Activated T-helper 1 cell treated with anti-CD3 and anti-CD28 coated beads, Interleukin-12 subunit alpha, Interleukin-12 subunit beta, Interleukin-2, Interleukin-4 antibody, amounts not matched to agents 30 ng/mL and 10 ng/mL and 1 ng/mL, durations not matched to agents 14 hours and 24 hours and 36 hours (primary cell): ENCODE results near the gene CROCC. TPM values are rescaled to one million over a fixed set of nuclear protein-coding genes. Genes with fewer than 3 reads are reported as not detected.
"Not testable (repeated sequence)": the region's sequence is repeated elsewhere in the genome, so short reads cannot be mapped to it uniquely, and the experiment has no call there.

Source experiments
- DNase-seq: peaks from one replicate; pipeline ENCODE4 v3.0.0; 2021; ENCODE audit warnings: low spot score
- H3K27ac Mint-ChIP-seq: one replicate; pipeline ENCODE4 v1.8.0; 2021; ENCODE audit warnings: mild to moderate bottlenecking, mixed read lengths
- H3K27me3 Mint-ChIP-seq: one replicate; pipeline ENCODE4 v1.8.0; 2022; ENCODE audit warnings: mild to moderate bottlenecking, moderate library complexity, mixed read lengths; ENCODE audit not compliant: insufficient read depth
- H3K36me3 Mint-ChIP-seq: one replicate; pipeline ENCODE4 v1.8.0; 2021; ENCODE audit warnings: low read depth, mixed read lengths
- H3K4me1 Mint-ChIP-seq: one replicate; pipeline ENCODE4 v1.8.0; 2021; ENCODE audit warnings: low read depth, mixed read lengths
- H3K4me3 Mint-ChIP-seq: one replicate; pipeline ENCODE4 v1.8.0; 2021; ENCODE audit warnings: mild to moderate bottlenecking, moderate library complexity, mixed read lengths
- H3K9me3 Mint-ChIP-seq: one replicate; pipeline ENCODE4 v1.8.0; 2021; ENCODE audit warnings: mixed read lengths
- intact Hi-C: fragments of 100-400 bp; cut with micrococcal nuclease; formaldehyde crosslinking; loops from one replicate; pipeline ENCODE4 v1.15.1; 2024
- total RNA-seq: library from RNA; stranded (reverse); gene quantifications from 2 replicates; pipeline ENCODE4 v1.2.3, GENCODE V29; 2022

The CROCC gene, protein sequence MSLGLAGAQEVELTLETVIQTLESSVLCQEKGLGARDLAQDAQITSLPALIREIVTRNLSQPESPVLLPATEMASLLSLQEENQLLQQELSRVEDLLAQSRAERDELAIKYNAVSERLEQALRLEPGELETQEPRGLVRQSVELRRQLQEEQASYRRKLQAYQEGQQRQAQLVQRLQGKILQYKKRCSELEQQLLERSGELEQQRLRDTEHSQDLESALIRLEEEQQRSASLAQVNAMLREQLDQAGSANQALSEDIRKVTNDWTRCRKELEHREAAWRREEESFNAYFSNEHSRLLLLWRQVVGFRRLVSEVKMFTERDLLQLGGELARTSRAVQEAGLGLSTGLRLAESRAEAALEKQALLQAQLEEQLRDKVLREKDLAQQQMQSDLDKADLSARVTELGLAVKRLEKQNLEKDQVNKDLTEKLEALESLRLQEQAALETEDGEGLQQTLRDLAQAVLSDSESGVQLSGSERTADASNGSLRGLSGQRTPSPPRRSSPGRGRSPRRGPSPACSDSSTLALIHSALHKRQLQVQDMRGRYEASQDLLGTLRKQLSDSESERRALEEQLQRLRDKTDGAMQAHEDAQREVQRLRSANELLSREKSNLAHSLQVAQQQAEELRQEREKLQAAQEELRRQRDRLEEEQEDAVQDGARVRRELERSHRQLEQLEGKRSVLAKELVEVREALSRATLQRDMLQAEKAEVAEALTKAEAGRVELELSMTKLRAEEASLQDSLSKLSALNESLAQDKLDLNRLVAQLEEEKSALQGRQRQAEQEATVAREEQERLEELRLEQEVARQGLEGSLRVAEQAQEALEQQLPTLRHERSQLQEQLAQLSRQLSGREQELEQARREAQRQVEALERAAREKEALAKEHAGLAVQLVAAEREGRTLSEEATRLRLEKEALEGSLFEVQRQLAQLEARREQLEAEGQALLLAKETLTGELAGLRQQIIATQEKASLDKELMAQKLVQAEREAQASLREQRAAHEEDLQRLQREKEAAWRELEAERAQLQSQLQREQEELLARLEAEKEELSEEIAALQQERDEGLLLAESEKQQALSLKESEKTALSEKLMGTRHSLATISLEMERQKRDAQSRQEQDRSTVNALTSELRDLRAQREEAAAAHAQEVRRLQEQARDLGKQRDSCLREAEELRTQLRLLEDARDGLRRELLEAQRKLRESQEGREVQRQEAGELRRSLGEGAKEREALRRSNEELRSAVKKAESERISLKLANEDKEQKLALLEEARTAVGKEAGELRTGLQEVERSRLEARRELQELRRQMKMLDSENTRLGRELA (N-terminal part only)
- total RNA-seq: 22.1 and 22.6 TPM in 2 replicates

DNA sequence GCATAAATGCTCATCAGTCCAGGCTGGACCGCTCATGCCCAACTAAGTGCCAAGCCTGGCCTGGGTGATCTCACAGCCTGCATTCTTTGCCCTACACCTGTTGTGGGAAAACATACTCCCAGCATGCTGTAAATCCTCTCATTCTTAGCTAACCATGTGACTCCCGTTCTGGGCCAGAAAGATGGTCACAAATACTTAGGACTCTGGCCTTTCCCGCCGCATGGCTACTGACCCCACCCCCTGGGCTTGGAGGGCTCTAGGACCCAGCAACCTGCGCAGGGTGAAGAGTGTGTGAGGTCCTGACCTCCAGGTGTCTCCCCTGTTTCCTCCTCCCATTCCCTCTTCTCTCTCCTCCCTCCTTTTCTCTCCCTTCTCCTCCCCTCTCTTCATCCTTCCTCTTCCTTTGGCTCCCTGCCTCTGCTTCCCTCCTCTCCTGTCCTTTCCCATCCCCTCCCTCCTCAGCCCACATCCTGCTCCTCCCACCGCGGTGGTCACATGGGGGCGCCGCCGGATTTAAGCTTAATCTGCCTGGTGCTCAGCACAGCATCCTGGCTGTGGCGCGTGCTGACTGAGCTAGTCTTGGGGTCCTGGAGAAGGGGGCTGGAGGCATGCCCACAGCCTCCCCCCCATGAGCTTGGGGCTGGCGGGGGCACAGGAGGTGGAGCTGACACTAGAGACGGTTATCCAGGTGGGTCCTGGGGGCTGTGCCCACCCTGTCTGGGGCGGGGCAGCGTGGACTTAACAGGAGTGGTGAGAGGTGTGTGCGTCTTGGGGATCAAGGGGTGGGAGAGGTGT, at the start of gene CROCC:
Gene CROCC (plus strand): TSS at position 541 of the 795 bp plus-strand sequence. CDS start 88 bp downstream, at position 629.
- Mint-ChIP-seq H3K9me3 (no peaks in the 10 kb centered on the region), H3K4me3 (peak within 1 kb of the TSS; percentile 63), H3K4me1 (peaks cover 15% of the 10 kb centered on the region), H3K36me3 (no peaks in the 10 kb centered on the region), H3K27me3 (peaks cover 4% of the 10 kb centered on the region), H3K27ac (no peak within 1 kb of the TSS)
- peak; percentile 29 for DNase-seq
- intact Hi-C loops: no loop called here

DNA sequence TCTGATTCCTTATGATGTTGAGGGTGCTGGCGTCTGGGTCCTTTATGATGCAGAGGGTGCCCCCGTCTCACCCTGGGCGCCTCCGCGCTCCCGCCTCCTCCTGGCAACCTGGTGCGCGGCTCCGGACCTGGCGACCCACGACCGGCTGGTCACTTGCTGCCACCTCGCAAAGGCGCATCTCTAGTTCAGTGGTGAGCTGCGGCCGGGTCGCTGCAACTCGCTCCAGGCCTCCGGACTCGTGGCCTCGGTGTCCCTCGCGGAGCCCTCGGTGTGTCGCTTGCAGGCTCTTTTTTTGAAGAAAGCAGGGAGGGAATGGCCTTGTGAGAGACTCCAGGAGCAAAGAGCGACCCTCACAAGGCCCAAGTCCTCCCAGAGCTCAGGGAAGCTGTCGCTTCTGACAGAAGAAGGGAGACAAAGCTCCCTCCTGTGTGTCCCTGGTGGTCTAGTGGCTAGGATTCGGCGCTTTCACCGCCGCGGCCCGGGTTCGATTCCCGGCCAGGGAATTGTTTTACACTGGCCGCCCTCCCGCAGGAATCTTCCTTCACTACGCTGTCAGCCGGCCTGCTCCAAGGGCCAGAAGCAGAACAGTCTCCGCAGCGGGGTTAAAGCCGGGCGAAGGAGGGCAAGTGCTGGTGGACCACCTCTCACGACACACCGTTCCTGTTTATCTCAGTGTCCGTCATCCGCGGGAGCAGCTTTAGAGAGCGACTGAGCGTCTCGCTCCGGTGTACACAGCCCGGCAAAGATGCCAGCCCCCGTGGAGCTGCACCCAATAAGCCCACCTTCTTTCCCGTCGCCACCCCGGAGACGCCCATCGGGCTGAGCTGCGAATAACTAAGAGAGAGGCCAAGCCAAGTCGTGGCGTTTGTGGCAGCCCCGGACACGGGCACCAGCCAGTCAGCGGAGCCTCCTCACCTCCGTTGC, 49.3 kb upstream of the CROCC start:
- H3K4me3 Mint-ChIP-seq, H3K9me3 Mint-ChIP-seq, DNase-seq, H3K36me3 Mint-ChIP-seq, intact Hi-C loops, H3K4me1 Mint-ChIP-seq, H3K27ac Mint-ChIP-seq: not testable (repeated sequence)
- peaks cover 34% of the 10 kb centered on the region for H3K27me3 Mint-ChIP-seq

DNA sequence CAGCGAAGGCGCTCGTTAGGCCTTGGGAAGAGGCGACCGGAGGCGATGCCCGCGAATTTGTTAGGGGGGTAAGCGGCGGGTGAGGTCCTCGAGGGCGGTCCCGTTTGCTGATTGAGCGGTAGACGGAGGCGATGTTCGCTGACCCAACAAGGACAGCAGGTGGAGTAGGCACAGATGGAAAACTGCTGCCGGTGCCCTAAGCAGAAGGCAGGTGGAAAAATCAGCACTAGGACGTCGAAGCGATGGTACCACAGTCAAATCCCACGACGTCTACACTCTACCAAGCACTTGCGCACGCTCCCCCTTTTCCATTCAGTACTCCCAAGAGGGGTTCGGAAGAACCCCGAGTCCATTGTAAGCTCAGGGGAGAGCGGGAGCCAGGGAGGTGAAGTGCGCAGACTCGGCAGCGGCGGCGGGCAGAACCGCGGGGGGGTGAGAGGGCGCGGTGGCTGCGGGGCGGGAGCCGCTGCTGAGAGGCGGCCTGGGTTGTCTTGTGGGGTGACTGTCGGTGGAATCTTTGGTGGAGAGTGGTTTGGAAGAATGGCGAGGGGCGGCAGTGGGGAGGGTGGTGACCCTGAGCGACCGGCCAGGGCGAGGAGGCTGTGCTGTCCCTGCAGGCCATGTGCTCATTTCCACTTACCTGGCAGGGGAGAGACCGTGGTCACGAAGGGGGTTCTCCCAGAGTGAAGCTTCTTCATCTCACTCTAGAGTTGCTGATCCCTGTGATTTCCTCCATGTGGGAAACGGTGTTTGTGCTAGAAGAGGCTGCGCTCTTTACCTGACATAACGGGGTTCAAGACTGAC, 48.5 kb upstream of the CROCC start:
- H3K27me3 Mint-ChIP-seq: peaks cover 34% of the 10 kb centered on the region
- H3K4me1 Mint-ChIP-seq, DNase-seq, H3K9me3 Mint-ChIP-seq, intact Hi-C loops, H3K36me3 Mint-ChIP-seq: not testable (repeated sequence)
- peak overlapping the region; percentile 26 for H3K4me3 Mint-ChIP-seq
- H3K27ac Mint-ChIP-seq: peak overlapping the region; percentile 1

DNA sequence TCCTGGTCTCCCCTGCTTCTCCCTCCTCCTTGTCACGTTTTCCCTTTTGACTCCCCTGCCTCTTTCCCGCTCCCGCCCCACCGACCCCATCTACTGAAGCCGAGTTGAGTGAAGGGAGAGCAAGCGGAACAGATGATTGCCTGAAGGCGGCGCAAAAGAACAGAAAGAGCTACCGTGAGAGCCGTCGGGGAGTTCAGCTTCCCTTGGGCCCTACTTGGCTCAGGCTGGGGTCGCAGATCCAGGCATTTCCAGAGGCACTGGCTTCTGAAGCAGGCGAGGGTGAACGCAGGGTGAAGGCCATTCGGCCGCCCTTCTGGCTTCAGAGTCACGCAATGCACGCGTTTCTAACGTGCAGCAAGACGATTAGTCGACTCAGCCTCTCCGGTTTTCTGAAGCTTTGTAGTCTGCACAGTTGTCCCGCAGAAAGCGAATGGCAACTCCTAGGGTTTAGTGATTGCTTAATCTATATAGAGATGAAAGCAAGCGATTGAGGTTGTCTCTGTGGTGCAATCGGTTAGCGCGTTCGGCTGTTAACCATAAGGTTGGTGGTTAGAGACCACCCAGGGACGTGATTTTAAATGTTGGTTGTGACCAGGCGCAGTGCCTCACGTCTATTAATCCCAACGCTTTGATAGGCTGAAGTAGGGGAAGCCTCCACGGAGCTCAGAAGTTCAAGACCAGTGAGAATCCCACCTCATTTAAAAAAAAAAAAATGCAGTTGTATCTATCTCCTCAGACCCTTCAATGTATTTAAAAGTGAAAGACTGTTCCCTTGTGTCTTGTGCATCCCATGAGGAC, 46.6 kb upstream of the CROCC start:
- H3K4me1 Mint-ChIP-seq, H3K4me3 Mint-ChIP-seq, intact Hi-C loops, H3K36me3 Mint-ChIP-seq, DNase-seq, H3K9me3 Mint-ChIP-seq, H3K27ac Mint-ChIP-seq: not testable (repeated sequence)
- peaks cover 43% of the 10 kb centered on the region for H3K27me3 Mint-ChIP-seq

DNA sequence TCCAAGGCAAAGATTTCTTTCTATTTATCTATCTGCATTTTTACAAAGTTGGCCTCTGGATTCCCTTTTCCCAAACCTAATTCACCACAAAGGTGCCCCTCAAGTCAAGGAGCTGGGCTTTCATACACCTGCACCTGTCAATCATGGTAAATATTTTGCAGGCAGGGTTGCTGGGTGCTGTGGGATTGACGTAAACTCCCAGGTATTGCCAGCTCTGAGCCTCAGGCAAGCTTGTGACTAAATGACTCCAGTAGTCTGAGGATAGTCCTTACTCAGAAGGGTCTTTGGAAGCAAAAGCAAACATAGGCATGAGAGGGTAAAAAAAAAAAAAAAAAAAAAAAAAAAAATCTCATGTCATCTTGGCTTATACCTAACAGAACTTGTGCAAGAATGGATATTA, 40.0 kb upstream of the CROCC start:
- H3K9me3 Mint-ChIP-seq, H3K27ac Mint-ChIP-seq, H3K4me3 Mint-ChIP-seq, H3K36me3 Mint-ChIP-seq, intact Hi-C loops, H3K4me1 Mint-ChIP-seq, DNase-seq: not testable (repeated sequence)
- peaks cover 52% of the 10 kb centered on the region for H3K27me3 Mint-ChIP-seq

DNA sequence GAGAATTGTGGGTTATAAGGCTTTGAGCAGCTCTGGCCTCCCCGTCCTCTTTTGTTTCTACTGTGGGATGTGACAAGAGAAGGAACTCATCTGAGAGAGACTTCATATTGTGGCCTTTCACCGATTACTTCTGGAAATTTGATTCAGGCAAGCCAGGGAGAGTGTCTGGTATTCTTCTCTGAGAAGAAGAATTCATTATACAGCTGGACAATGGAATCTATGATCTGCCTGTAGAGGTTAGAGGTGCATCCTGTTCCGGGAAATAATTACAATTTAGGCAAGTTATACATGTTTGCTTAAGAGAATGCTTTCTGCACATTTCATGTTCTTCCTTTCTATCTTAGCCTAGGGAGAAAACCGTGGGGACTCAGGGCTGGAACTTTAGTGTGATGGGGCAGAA, 38.7 kb upstream of the CROCC start:
- DNase-seq: no peak
- Mint-ChIP-seq H3K9me3 (no peaks in the 10 kb centered on the region), H3K27me3 (peaks cover 61% of the 10 kb centered on the region), H3K4me1 (no peaks in the 10 kb centered on the region), H3K27ac (no peak overlapping the region), H3K36me3 (no peaks in the 10 kb centered on the region), H3K4me3 (no peak overlapping the region)
- intact Hi-C loops: no loop called here

DNA sequence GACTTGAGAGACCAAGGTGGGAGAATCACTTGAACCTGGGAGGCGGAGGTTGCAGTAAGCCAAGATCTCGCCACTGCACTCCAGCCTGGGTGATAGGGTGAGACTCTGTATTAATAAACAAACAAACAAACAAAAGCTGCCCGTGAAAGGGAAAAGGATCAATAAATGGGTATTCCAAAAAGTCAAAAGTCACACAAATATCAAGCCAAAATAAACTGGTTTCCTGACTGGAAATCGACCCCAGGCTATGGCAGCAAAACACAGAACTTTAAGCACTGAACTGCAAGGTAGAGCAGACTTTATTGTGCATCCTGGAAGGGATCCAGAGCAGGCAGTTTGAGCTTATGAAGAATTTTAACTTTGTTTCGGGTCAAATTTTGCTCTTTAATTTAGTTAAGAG, 37.2 kb upstream of the CROCC start:
- not testable (repeated sequence) for H3K9me3 Mint-ChIP-seq, H3K4me1 Mint-ChIP-seq

DNA sequence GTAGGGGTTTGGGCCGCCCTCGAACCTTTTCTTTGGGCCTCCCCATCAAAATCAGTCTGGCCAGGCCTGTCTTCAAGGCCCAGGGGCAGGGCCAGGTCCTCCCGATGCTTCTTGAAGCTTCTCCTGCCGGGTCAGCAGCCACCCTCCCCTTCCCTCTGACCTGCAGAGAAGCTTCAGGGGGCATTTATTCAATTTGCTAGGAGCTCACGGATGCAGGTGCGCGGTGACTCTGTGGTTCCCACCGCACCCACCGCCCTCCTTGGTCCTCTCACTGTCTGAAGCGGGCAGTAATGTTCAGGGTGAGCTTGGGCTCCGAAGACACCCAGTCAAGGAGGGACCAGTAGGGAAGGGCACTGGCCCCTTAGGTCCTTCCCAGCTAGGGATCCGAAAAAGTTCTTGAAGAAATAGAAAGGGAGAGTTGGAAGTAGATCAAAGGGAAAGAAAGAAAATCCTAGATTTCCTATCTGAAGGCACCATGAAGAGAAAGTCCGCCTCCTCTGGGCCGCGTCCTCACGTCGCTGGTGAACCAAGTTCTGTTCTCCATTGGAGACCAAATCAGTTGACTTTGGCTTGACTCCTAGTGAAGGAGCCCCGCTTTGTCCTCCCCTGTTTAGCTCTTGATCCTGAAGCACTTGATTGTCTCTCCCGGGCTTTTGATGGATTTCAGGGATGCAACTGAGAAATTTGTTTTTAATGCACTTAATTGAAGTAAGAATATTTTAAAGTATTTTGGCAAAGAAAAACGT, 34.7 kb upstream of the CROCC start:
- Mint-ChIP-seq H3K27ac (no peak overlapping the region), H3K9me3 (no peaks in the 10 kb centered on the region), H3K36me3 (peaks cover 2% of the 10 kb centered on the region), H3K4me1 (peaks cover 21% of the 10 kb centered on the region), H3K4me3 (no peak overlapping the region), H3K27me3 (peaks cover 71% of the 10 kb centered on the region)
- no peak for DNase-seq
- intact Hi-C loops: no loop called here

More for the DNA sequence above, 37.2 kb upstream of the CROCC start:
- H3K4me3 Mint-ChIP-seq, H3K27ac Mint-ChIP-seq, H3K36me3 Mint-ChIP-seq, intact Hi-C loops, DNase-seq: not testable (repeated sequence)
- peaks cover 66% of the 10 kb centered on the region for H3K27me3 Mint-ChIP-seq

DNA sequence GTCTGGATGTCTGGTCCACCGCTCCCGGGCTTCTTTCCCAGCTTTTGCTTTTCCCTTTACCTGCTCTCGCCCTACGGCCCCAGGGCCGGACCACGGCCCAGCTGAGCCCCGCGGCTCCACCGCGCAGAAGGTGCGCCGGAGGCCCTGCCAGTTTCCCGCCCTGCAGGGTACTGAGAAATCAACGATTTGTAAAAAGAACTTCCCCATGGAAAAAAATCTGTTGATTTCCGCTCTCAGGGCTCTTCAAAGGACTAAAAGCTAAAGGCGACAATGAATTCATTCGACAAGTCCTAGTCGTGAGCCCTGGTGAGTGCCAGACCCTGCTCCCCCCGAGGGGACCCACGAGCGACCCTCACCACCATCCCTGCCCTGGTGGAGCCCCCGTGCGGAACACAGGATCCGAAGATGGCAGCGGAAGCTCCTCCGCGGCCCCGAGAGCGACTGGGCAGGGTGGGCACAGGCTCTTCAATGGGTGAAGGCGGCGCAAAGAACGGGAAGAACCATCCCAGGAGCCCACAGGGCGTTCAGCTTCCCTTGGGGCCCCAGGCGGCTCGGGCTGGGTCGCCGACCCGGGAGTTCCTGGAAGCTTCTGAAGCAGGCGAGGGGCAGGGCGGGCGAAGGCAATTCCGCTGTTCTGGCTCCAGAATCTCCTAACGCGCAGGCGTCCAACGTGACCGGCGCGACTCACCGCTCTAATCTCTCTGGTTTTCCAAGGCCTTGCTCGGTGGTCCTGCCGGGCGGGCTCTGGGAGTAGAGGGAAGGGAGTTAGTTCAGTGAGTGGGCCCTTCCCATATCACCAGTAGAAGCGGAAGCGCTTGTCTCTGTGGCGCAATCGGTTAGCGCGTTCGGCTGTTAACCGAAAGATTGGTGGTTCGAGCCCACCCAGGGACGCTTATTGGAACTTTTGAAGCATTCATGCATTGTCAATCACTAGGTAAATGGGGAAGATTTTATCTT, 32.6 kb upstream of the CROCC start:
- intact Hi-C loops: no loop called here
- H3K27me3 Mint-ChIP-seq: peaks cover 72% of the 10 kb centered on the region
- peak overlapping the region; percentile 67 for H3K27ac Mint-ChIP-seq
- peaks cover 21% of the 10 kb centered on the region for H3K4me1 Mint-ChIP-seq
- no peak for DNase-seq
- H3K4me3 Mint-ChIP-seq: peak overlapping the region; percentile 84
- H3K9me3 Mint-ChIP-seq: no peaks in the 10 kb centered on the region
- peaks cover 2% of the 10 kb centered on the region for H3K36me3 Mint-ChIP-seq
